Endometrial microvascular endothelial cells (primary cell): ENCODE results near the gene CD151. TPM values are rescaled to one million over a fixed set of nuclear protein-coding genes. Genes with fewer than 3 reads are reported as not detected.

Experiments
- in situ Hi-C: cut with HindIII; loops from 2 replicates; pipeline ENCODE4 v1.10.0; 2017; ENCODE audit warnings: low sequenced_read_pairs, low pct_unique_long_range_greater_than_20kb; ENCODE audit errors: inconsistent ontology term
- total RNA-seq: library from RNA; depleted of rRNA; stranded (reverse); fragments of >200 nt; gene quantifications from one replicate; pipeline ENCODE4 v1.2.3, GENCODE V29; 2015; ENCODE audit errors: inconsistent ontology term

Gene CD151
- total RNA-seq, 1 donor from 2014 or later = 706 TPM

GRCh38 chr11:880447-880846 lies 47.7 kb downstream of the CD151 start:
- in situ Hi-C loops = no loop called here

GRCh38 chr11:882596-882995 lies 49.8 kb downstream of the CD151 start:
- in situ Hi-C loops = no loop called here

GRCh38 chr11:883527-883926 lies 50.8 kb downstream of the CD151 start:
- in situ Hi-C loops = no loop called here

GRCh38 chr11:884578-885070 lies 51.9 kb downstream of the CD151 start:
- in situ Hi-C loops = no loop called here

GRCh38 chr11:886568-886967 lies 53.8 kb downstream of the CD151 start:
- in situ Hi-C loops = no loop called here

- in situ Hi-C loops = no loop called here
Observed at GRCh38 chr11:887589-887988, 54.8 kb downstream of the CD151 start.

Other genes with a start within 250 kb of the CD151 start
- 31.4 TPM for gene IRF7, start 217.0 kb upstream of the CD151 start, total RNA-seq
- gene CDHR5, start 208.0 kb upstream of the CD151 start, total RNA-seq = not detected
- not detected for gene SCT, start 205.8 kb upstream of the CD151 start, total RNA-seq
- not detected for gene DRD4, start 195.7 kb upstream of the CD151 start, total RNA-seq
- gene DEAF1, start 137.7 kb upstream of the CD151 start, total RNA-seq = 28.2 TPM
- gene TMEM80, start 137.1 kb upstream of the CD151 start, total RNA-seq = 29.5 TPM
- gene EPS8L2, start 126.7 kb upstream of the CD151 start, total RNA-seq = 0.56 TPM
- gene TALDO1, start 85.5 kb upstream of the CD151 start, total RNA-seq = 293 TPM
- 36.2 TPM for gene GATD1, start 55.5 kb upstream of the CD151 start, total RNA-seq
- gene CEND1, start 42.9 kb upstream of the CD151 start, total RNA-seq = 0.46 TPM
- gene SLC25A22, start 34.7 kb upstream of the CD151 start, total RNA-seq = 44.4 TPM
- 19.9 TPM for gene PIDD1, start 27.7 kb upstream of the CD151 start, total RNA-seq
- 402 TPM for gene RPLP2, start 23.0 kb upstream of the CD151 start, total RNA-seq
- 11.1 TPM for gene PNPLA2, start 14.0 kb upstream of the CD151 start, total RNA-seq
- 6.6 TPM for gene CRACR2B, start 5.0 kb upstream of the CD151 start, total RNA-seq
- gene POLR2L, start 9.6 kb downstream of the CD151 start, total RNA-seq = 315 TPM
- 220 TPM for gene TSPAN4, start 9.9 kb downstream of the CD151 start, total RNA-seq
- 156 TPM for gene CHID1, start 77.9 kb downstream of the CD151 start, total RNA-seq
- 66.6 TPM for gene AP2A2, start 92.9 kb downstream of the CD151 start, total RNA-seq
- not detected for gene MUC6, start 203.8 kb downstream of the CD151 start, total RNA-seq
- not detected for gene MUC2, start 241.9 kb downstream of the CD151 start, total RNA-seq